Measurements from ENCODE around the gene CEP131. TPM values are rescaled to one million over a fixed set of nuclear protein-coding genes. Genes with fewer than 3 reads are reported as not detected.

The CEP131 gene
- total RNA-seq, 1 donor from 2014 or later = 4.6 TPM

- no peak for DNase-seq (ENCODE audit: low spot score)
Measured at GRCh38 chr17:81187586-81188490, 34.9 kb downstream of the CEP131 start.

GRCh38 chr17:81187120-81187519, 35.6 kb downstream of the CEP131 start:
- no peak for DNase-seq (ENCODE audit: low spot score)

DNA sequence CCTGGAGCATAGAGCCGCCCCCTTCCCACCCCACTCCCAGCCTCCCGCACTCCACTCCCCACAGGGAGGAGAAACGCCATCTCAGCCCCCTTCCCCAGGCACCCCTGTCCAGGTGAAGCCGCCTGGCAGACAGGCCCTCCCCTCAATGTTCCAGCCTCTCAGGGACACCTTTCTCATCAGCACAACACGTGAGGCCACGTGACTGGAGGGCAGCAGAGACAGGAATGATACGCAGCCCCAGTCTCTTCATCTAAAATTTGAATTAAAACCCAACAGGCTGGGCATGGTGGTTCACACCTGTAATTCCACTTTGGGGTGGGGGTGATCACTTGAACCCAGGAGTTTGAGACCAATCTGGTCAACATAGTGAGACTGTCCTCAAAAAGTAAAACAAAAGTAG, 36.6 kb downstream of the CEP131 start:
- DNase-seq (ENCODE audit: low spot score) = no peak

DNA sequence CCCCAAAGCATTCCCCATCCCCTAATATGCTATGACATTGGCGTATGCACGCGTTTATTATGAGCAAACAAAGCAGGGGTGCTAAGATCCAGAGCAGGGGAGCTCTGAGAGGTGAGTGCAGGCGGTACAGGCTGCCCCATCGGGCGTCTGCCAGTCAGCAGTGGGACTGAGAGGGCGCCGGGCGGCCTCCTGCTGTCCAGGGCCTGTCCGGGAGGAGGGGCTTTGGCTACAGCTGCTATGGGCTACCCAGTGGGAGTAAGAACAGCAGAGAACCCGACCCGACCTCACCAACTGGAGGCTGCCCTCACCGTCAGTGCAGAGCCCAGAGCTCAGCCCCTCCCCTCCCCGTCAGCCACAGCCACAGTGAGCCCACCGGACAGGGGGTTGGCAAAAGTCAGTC, 38.2 kb downstream of the CEP131 start:
- no peak for DNase-seq (ENCODE audit: low spot score)

DNA sequence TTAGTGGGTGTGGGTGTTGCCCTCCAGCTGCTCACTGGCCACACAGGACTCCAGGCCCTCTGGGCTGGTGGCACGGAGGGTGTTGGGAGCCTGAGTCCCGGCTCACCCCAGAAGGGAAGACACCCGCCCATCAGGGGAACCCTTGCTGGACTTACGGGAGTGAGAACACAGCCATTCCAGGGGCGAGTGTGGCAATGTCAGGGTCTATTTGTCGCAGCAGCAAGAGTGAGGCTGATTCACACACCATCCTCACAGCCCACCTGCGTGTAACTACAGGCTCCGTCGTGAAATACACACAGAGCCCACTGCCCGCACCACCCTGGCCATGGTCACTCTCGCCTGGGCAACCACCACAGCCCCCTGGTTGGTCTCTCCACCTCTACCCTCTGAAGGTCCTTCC, 39.0 kb downstream of the CEP131 start:
- DNase-seq (ENCODE audit: low spot score) = no peak

DNA sequence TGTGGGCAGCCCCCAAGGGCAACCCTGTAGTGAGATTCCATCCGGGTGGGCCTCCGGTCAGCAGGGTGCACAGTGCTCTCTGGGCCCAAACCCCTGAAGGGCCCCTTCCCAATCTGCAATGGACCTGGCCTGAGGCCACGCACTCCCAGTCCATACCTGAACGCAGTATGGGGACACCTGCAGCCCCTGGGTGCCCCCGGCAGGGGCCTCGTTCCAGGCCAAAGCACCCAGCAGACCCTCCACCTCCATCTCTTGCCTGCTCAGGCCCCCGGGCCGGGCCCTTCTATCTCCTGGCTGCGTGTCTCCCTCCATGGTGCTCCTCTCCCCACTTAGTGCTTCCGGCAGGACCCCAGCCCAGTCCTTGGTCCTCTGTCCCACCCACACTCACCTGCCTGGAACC, 39.4 kb downstream of the CEP131 start:
- DNase-seq (ENCODE audit: low spot score) = no peak

DNA sequence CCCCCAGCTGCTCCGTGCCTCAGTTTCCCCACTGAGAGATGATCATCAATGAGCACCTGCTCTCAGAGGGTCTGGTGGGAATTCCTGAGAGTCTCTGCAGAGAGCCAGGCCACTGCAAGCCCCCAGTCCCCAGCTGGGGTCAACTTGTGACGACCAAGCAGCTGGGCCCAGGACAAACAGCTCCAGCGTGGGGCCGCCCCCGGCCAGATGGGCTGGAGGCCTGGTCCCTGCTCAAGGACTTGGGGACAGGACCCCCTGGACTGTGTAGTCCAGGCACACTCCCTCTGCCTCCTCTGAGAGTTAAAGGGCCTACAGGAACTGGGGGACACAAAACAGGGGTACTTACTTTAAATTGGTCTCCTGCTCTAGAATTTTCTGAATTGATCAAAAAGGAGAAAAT, 40.2 kb downstream of the CEP131 start:
- DNase-seq (ENCODE audit: low spot score) = no peak

DNA sequence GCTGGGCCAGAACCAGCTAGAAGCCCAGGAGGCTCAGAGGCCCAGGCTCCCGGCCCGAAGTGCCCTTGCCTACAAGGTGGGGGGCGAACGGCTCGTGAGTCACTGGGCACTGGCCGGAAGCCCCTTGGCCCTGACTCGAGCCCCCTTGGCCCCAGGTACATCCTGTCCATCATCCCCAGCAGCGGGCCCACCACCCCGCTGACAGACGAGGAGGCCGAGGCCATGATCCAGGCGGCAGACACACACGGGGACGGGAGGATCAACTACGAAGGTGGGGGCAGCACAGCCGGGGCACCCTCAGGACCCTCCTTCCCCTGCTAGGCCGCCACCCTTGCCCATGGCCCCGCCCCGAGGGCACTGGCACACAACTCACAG, 41.0 kb downstream of the CEP131 start:
- DNase-seq (ENCODE audit: low spot score) = no peak

GRCh38 chr17:81180836-81181810, 41.6 kb downstream of the CEP131 start:
- no peak for DNase-seq (ENCODE audit: low spot score)

- peak; percentile 28 for DNase-seq (ENCODE audit: low spot score)
Measured at GRCh38 chr17:81179861-81180260, 42.9 kb downstream of the CEP131 start.

DNA sequence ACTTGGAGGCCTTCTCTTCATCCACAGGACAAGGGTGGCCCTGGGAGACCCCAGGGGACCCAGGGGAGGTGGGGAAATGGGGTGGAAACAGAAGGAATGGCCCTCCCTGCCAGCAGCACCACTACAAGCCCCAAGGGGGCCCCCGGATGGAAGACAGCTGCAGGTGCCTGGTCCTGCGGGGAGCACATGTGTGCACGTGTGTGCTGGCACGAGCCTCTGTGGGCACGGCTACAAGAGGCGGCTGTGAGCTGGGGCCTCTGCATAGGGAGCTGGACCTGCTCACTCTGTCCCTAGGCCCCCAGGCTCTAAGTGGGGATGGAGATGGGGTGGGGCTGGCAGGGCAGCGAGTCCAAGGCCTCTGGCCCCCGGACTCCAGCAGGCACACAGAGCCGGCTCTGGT, 43.5 kb downstream of the CEP131 start:
- DNase-seq (ENCODE audit: low spot score) = no peak

GRCh38 chr17:81178136-81179091, 44.4 kb downstream of the CEP131 start:
- DNase-seq (ENCODE audit: low spot score) = no peak

GRCh38 chr17:81176666-81177065, 46.1 kb downstream of the CEP131 start:
- DNase-seq (ENCODE audit: low spot score) = no peak

- DNase-seq (ENCODE audit: low spot score) = no peak
Measured at GRCh38 chr17:81173762-81174155, 49.0 kb downstream of the CEP131 start.

GRCh38 chr17:81173052-81173761, 49.6 kb downstream of the CEP131 start:
- DNase-seq (ENCODE audit: low spot score) = no peak

- DNase-seq (ENCODE audit: low spot score) = no peak
Measured at GRCh38 chr17:81171941-81172340, 50.8 kb downstream of the CEP131 start.

GRCh38 chr17:81170727-81171494, 51.9 kb downstream of the CEP131 start:
- DNase-seq (ENCODE audit: low spot score) = no peak

GRCh38 chr17:81169870-81170309, 52.9 kb downstream of the CEP131 start:
- DNase-seq (ENCODE audit: low spot score) = no peak

DNA sequence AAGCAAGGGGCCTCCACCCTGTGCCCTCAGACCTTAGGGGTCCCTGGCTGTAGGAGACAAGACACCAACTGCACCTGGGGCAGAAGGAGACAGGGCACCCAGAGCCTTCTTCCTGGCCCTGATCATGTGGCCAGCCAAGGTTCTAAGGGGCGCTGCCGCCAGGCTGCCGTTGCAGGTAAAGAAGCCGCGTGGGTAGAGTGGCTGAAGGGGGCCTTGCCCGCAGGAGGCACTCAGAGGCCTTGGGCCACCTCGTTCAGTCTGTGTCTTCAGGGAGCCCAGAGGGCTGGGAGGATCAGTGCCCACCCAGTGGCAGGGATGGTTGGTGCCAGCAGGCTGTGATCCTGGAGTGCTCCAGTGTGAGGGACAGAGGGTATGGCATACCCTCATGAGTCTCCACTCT, 55.1 kb downstream of the CEP131 start:
- DNase-seq (ENCODE audit: low spot score) = no peak

GRCh38 chr17:81167194-81167524, 55.6 kb downstream of the CEP131 start:
- DNase-seq (ENCODE audit: low spot score) = no peak
